HepG2 (cell line): ENCODE results near the gene CDR2L. TPM values are rescaled to one million over a fixed set of nuclear protein-coding genes. Genes with fewer than 3 reads are reported as not detected.
A peak's percentile ranks its signal among the peaks of the same experiment; 100 is the strongest.

Experiments
- ATAC-seq: fragments of 200-7000 bp; cut with Tn5 transposase; 3 replicates; pipeline ENCODE4 v1.9.1; 2020; ENCODE audit warnings: mild to moderate bottlenecking, moderate library complexity
- BruUV-seq: library from RNA; stranded (reverse); fragments of 400-500 nt; replicated peaks from 2 replicates; lab custom pipeline; 2021; lab: Mats Ljungman, UMichigan
- CTCF ChIA-PET: fragments of 300-600 bp; formaldehyde crosslinking; extraction: SDS; loops from one replicate; lab custom pipeline; 2021; ENCODE audit warnings: low total read pairs, inconsistent platforms, low intra/inter-chr PET ratio; lab: Yijun Ruan, JAX
- POLR2A ChIA-PET: fragments of 350-600 bp; sonication (Branson Sonifier 250); formaldehyde crosslinking; loops from one replicate; lab custom pipeline; 2020; ENCODE audit warnings: antibody characterized with exemption, inconsistent platforms; lab: Yijun Ruan, JAX
- DNase-seq: peaks from one replicate; pipeline ENCODE4 v3.0.0-alpha.2; 2015; ENCODE audit warnings: low spot score
- FAIRE-seq: peaks from 3 replicates; lab custom pipeline; 2011; peaks lifted over from hg19 to GRCh38; lab: Jason Lieb, UNC
- H2AFZ ChIP-seq: one replicate; pipeline ENCODE4 v1.6.1; 2011; ENCODE audit warnings: low read length, inconsistent platforms
- H3K27ac ChIP-seq: fragments of 300-600 bp; 3 replicates; pipeline ENCODE4 v1.8.0; 2011; ENCODE audit warnings: mixed run types, mild to moderate bottlenecking, mixed read lengths, low read length, inconsistent platforms; ENCODE audit not compliant: insufficient read depth; ENCODE audit errors: extremely low read length
- H3K27me3 ChIP-seq, 2 experiments: fragments of 200-600 bp in 1 of 2; 2 replicates in 1 of 2; 3 replicates in 1 of 2; pipeline versions ENCODE4 v1.6.0 to v1.8.0; 2011; ENCODE audit warnings: low read length in 2 of 2, mild to moderate bottlenecking in 2 of 2, moderate library complexity in 2 of 2, inconsistent platforms in 1 of 2; ENCODE audit not compliant: insufficient read depth in 2 of 2, control insufficient read depth in 1 of 2
- H3K36me3 ChIP-seq, 2 experiments: fragments of 200-600 bp in 1 of 2; replicated peaks in 1 of 2; 2 replicates in 1 of 2; 3 replicates in 1 of 2; pipeline versions ENCODE4 v1.5.1 to v1.8.0; 2011; ENCODE audit warnings: low read length in 2 of 2, inconsistent platforms in 1 of 2; ENCODE audit not compliant: insufficient read depth in 2 of 2, control insufficient read depth in 1 of 2
- H3K4me1 ChIP-seq: 2 replicates; pipeline ENCODE4 v1.5.1; 2012; ENCODE audit warnings: low read length, inconsistent platforms; ENCODE audit not compliant: insufficient read depth
- H3K4me2 ChIP-seq: 2 replicates; pipeline ENCODE4 v1.6.0; 2011; ENCODE audit warnings: low read depth, low read length, inconsistent platforms
- H3K4me3 ChIP-seq, 3 experiments: fragments of 200-600 bp in 1 of 3; sonication (generic), shearing (Covaris generic) in 1 of 3; replicated peaks in 1 of 3; 2 replicates each; pipeline ENCODE4 v1.5.1; 2011 to 2016; ENCODE audit warnings: low read length in 3 of 3, inconsistent platforms in 2 of 3, low read depth in 2 of 3, mild to moderate bottlenecking in 2 of 3, control low read depth in 1 of 3, mixed read lengths in 1 of 3; ENCODE audit not compliant: insufficient read depth in 1 of 3
- H3K79me2 ChIP-seq: one replicate; pipeline ENCODE4 v1.6.1; 2011; ENCODE audit warnings: low read length, inconsistent platforms; ENCODE audit not compliant: insufficient read depth
- H3K9ac ChIP-seq: 2 replicates; pipeline ENCODE4 v1.6.0; 2011; ENCODE audit warnings: mild to moderate bottlenecking, low read depth, low read length, inconsistent platforms; ENCODE audit not compliant: insufficient read depth
- H3K9me3 ChIP-seq: 2 replicates; pipeline ENCODE4 v1.5.1; 2012; ENCODE audit warnings: mild to moderate bottlenecking, low read length
- H4K20me1 ChIP-seq: 2 replicates; pipeline ENCODE4 v1.6.0; 2011; ENCODE audit warnings: inconsistent platforms, mild to moderate bottlenecking, low read length, moderate library complexity; ENCODE audit not compliant: insufficient read depth
- FOXK2 ChIP-seq: fragments of 450-650 bp; IDR thresholded peaks from 2 replicates; pipeline ENCODE4 v1.6.1; 2016
- GLI4 ChIP-seq: sonication (generic); formaldehyde crosslinking; IDR thresholded peaks from 2 replicates; pipeline ENCODE4 v1.5.1; 2020; ENCODE audit warnings: missing genetic modification reagents, mild to moderate bottlenecking, moderate library complexity, borderline replicate concordance
- SETDB1 ChIP-seq: sonication (generic); formaldehyde crosslinking; IDR thresholded peaks from 2 replicates; pipeline ENCODE4 v1.5.1; 2020; ENCODE audit warnings: missing genetic modification reagents, mild to moderate bottlenecking, borderline replicate concordance
- SSRP1 ChIP-seq: IDR thresholded peaks from 2 replicates; pipeline ENCODE4 v1.6.1; 2016; ENCODE audit warnings: control low read depth
- YEATS4 ChIP-seq: sonication (generic); formaldehyde crosslinking; IDR thresholded peaks from 2 replicates; pipeline ENCODE4 v1.4.0; 2020; ENCODE audit warnings: missing genetic modification reagents, borderline replicate concordance
- ZIK1 ChIP-seq: sonication (generic); formaldehyde crosslinking; IDR thresholded peaks from 2 replicates; pipeline ENCODE4 v1.5.0; 2020; ENCODE audit warnings: mild to moderate bottlenecking, low read depth, missing genetic modification reagents, borderline replicate concordance
- ZNF274 ChIP-seq: sonication (generic); formaldehyde crosslinking; IDR thresholded peaks from 2 replicates; pipeline ENCODE4 v1.5.1; 2020; ENCODE audit warnings: mild to moderate bottlenecking, missing genetic modification reagents
- ZNF782 ChIP-seq: sonication (generic); formaldehyde crosslinking; IDR thresholded peaks from 2 replicates; pipeline ENCODE4 v1.4.0; 2020; ENCODE audit warnings: missing genetic modification reagents, mild to moderate bottlenecking, borderline replicate concordance
- ZSCAN22 ChIP-seq: sonication (generic); formaldehyde crosslinking; IDR thresholded peaks from 2 replicates; pipeline ENCODE4 v1.4.0; 2020; ENCODE audit warnings: mild to moderate bottlenecking, missing genetic modification reagents
- WGBS: methylation state at CpG from one replicate; pipeline ENCODE4 v1.1.6; 2017; ENCODE audit warnings: low lambda C conversion rate; 5-methylcytosine and 5-hydroxymethylcytosine counted together
- in situ Hi-C: cut with HindIII; loops from 2 replicates; pipeline ENCODE4 v1.10.0; 2017; ENCODE audit warnings: low pct_unique_long_range_greater_than_20kb; ENCODE audit not compliant: extremely low pct_ligation_motif_present
- intact Hi-C: fragments of 100-400 bp; cut with micrococcal nuclease; formaldehyde crosslinking; loops from one replicate; pipeline ENCODE4 v1.10.0; 2022; ENCODE audit not compliant: unreplicated experiment
- polyA plus RNA-seq, 8 experiments: library from polyadenylated mRNA; depleted of rRNA in 3 of 8; stranded (reverse) in 7 of 8; unstranded in 1 of 8; fragments of >200 nt; fragmentation: Illumina TruSeq in 4 of 8; extraction: Trizol in 4 of 8; gene quantifications; 2 replicates each; pipeline versions ENCODE4 v1.2.1 to v1.2.3, GENCODE V29; 2011 to 2016; ENCODE audit warnings: low read depth in 4 of 8, missing spikeins in 1 of 8, mixed read lengths in 1 of 8; ENCODE audit not compliant: insufficient read depth in 1 of 8
- total RNA-seq, 5 experiments: library from RNA; depleted of rRNA; stranded (reverse); fragments of >200 nt; fragmentation: Illumina TruSeq; extraction: Trizol; gene quantifications; 2 replicates each; pipeline ENCODE4 v1.2.3, GENCODE V29; 2016; ENCODE audit warnings: low read depth in 1 of 5
- TF ChIP-seq, protein P1 (sequence below): sonication (generic); formaldehyde crosslinking; IDR thresholded peaks from 2 replicates; pipeline ENCODE4 v1.4.0; 2020; ENCODE audit warnings: mild to moderate bottlenecking, missing genetic modification reagents, borderline replicate concordance

The CDR2L gene
- total and polyA plus RNA-seq, 2 of the 13 experiments (the other 11 are each of a cell fraction or from before 2014, with no cell fraction given), result 1.9 to 2.1 TPM

DNA sequence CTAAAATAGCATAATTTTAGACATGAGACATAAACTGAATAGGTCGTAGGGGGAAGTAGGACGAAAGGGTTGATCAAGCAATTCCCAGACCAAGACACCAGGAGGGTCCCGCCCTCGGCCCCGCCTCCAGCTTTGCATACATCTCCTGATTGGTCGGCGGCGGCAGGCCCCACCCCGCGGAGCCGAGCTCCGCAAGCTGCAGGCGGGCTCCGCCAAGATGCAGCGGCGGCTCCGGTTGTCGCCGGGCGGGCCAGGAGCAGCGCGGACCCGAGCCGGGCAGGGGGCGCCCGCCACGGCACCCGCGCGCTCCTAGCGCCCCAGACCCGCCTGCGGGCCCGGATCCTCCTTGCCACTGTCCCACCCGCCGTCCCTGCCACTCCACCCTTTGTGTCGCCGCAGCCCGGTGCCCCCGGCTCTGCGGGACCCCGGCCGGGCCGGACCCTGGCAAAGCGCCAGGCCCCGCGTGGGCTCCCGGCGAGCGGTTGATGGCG, at the start of gene CDR2L (continued):
- TF ChIP-seq GLI4 (no peak), ZIK1 (CRISPR knock-in tag) (no peak; the same call in 1 of the 2 replicates), FOXK2 (no peak), ZNF274 (CRISPR knock-in tag) (peak; percentile 1; the same call in 1 of the 2 replicates)
- TF ChIP-seq, all 625 proteins: peak for 63

DNA sequence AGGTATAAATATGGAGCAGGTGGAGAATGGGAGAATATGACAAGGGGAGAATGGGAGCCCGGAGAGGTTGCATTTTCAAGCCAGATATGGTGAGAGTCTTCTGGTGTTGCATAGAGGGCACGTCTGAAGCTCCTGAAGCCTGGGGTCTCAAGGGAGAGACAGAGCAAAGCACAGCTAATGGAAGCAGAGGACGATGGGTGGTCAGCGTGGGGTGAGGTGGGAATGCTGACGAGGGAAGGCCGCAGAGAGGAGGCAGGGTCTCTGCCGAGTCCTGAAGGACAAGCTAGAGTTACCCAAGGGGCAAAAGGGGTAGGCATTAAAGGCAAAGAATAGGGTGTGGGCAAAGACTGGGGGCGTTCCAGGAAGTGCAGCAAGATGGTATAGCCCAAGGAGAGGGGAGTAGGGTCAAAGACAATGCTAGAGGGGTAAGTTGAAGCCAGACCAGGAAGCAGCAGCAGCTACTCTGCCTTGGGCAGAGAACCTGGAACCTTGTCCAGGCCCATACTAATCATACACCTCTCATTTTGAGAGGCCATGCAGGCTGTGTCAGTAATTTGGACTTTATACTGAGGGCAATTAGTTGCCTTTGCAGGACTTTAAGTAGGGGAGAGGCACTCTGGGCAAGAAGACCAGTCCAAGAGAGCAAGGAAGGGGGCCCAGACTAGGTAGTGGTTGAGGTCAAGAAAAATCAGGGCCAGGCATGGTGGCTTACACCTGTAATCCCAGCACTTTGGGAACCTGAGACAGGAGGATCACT, 49.1 kb upstream of the CDR2L start:
- Histone ChIP-seq H2AFZ (no peak overlapping the region), H3K4me1 (no peaks in the 10 kb centered on the region), H3K27me3 (peaks cover 25 to 90% of the 10 kb centered on the region in 2 experiments), H3K36me3 (no peaks in the 10 kb centered on the region), H3K9ac (no peak overlapping the region), H3K4me2 (no peak overlapping the region), H4K20me1 (no peaks in the 10 kb centered on the region), H3K27ac (no peak overlapping the region), H3K79me2 (no peaks in the 10 kb centered on the region), H3K9me3 (no peaks in the 10 kb centered on the region), H3K4me3 (no peak overlapping the region)
- ChIA-PET CTCF (no interaction called here), POLR2A (no interaction called here)
- no peak for FAIRE-seq
- no peak for DNase-seq
- TF ChIP-seq ZNF782 (CRISPR knock-in tag) (no peak), SETDB1 (CRISPR knock-in tag) (no peak), YEATS4 (CRISPR knock-in tag) (no peak), SSRP1 (CRISPR knock-in tag) (no peak), ZSCAN22 (CRISPR knock-in tag) (no peak)
- TF ChIP-seq, protein P1, sequence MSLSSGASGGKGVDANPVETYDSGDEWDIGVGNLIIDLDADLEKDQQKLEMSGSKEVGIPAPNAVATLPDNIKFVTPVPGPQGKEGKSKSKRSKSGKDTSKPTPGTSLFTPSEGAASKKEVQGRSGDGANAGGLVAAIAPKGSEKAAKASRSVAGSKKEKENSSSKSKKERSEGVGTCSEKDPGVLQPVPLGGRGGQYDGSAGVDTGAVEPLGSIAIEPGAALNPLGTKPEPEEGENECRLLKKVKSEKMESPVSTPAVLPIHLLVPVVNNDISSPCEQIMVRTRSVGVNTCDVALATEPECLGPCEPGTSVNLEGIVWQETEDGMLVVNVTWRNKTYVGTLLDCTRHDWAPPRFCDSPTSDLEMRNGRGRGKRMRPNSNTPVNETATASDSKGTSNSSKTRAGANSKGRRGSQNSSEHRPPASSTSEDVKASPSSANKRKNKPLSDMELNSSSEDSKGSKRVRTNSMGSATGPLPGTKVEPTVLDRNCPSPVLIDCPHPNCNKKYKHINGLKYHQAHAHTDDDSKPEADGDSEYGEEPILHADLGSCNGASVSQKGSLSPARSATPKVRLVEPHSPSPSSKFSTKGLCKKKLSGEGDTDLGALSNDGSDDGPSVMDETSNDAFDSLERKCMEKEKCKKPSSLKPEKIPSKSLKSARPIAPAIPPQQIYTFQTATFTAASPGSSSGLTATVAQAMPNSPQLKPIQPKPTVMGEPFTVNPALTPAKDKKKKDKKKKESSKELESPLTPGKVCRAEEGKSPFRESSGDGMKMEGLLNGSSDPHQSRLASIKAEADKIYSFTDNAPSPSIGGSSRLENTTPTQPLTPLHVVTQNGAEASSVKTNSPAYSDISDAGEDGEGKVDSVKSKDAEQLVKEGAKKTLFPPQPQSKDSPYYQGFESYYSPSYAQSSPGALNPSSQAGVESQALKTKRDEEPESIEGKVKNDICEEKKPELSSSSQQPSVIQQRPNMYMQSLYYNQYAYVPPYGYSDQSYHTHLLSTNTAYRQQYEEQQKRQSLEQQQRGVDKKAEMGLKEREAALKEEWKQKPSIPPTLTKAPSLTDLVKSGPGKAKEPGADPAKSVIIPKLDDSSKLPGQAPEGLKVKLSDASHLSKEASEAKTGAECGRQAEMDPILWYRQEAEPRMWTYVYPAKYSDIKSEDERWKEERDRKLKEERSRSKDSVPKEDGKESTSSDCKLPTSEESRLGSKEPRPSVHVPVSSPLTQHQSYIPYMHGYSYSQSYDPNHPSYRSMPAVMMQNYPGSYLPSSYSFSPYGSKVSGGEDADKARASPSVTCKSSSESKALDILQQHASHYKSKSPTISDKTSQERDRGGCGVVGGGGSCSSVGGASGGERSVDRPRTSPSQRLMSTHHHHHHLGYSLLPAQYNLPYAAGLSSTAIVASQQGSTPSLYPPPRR, result no peak
- no peak for ATAC-seq
- no TSS peak for BruUV-seq
- in situ Hi-C loops (no loop called here), intact Hi-C loops (no loop called here)
- 28% methylated on average over 8 of the region's 8 CpGs for WGBS
